GM18517 (cell line): Measurements from ENCODE around the gene IFFO2.
A peak's percentile ranks its signal among the peaks of the same experiment; 100 is the strongest.

Experiments
- ATAC-seq: cut with Tn5 transposase; IDR thresholded peaks from one replicate; pipeline ENCODE4 v1.9.1; 2021; ENCODE audit warnings: mild to moderate bottlenecking, moderate library complexity; ENCODE audit not compliant: unreplicated experiment

IFFO2 gene

DNA sequence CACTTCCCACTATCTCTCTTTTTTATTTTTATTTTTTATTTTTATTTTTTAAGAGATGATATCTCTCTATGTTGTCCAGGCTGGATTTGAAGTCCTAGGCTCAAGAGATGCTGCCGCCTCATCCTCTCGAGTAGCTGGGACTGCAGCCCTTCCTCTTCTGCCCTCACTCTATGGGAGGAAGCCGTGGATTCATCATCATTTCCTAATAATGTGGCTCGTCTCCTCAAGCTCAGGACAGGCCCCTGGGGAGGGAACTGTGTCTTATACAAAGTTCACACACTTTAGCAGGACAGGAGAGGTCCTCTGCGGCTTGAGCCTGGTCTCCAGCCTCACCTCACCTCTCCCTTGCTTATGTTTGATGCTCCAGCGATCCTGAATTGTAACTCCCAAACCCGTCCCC, 16.5 kb upstream of the IFFO2 start:
- no peak for ATAC-seq

DNA sequence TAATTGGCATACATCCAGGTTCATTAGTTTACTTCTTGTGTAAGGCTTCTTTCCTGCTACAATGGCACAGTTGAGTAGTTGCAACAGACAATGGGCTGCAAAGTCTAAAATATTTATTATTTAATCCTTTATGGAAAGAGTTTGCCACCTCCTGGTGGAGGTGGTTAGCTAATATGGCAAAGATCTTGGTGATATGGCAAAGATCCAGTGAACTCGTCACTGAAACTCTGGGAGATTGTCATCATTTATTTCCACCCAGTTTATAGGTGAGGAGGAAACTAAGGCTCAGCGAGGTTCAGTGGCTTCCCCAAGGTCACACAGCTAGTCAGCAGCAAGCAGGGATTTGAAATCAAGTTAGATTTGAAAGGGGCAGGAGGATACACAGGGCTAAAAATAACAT, 16.1 kb upstream of the IFFO2 start:
- no peak for ATAC-seq

DNA sequence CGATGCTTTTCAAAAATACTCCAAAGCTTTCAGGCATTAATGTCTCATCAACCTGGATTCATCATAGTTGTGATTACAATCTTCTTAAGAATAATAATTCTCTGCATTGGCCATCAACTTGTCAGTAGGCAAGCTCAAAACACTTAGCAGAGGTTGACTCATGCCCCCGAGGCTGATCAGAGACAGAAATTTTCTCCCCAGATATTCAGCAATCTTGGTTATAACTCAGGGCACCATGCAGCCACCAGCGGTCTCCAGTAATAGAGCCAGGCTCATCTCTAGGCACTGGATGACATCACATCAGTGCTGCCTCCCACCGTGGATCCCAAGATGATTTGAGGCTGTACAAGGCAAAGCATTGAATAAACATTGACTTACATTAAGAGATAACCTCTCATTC, 14.3 kb upstream of the IFFO2 start:
- ATAC-seq: no peak

DNA sequence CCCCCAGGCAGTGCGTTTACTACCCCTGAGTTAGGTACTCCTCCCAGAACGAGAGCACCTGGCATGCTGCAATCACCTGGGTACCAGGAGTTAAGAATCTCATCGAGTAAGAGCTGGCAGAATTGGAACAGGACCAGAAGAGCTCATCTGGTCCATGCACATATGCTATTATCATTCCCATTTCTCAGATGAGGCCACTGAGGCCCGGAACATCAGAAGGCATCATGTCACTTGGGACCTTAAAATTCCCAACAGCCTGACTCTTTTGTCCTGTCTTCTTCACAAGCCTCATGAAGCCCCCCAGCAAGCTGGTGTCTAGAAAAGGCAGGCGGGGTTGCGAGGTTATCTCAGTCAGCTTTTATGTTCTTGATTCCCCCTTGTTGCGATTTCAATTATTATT, 13.9 kb upstream of the IFFO2 start:
- ATAC-seq: no peak

DNA sequence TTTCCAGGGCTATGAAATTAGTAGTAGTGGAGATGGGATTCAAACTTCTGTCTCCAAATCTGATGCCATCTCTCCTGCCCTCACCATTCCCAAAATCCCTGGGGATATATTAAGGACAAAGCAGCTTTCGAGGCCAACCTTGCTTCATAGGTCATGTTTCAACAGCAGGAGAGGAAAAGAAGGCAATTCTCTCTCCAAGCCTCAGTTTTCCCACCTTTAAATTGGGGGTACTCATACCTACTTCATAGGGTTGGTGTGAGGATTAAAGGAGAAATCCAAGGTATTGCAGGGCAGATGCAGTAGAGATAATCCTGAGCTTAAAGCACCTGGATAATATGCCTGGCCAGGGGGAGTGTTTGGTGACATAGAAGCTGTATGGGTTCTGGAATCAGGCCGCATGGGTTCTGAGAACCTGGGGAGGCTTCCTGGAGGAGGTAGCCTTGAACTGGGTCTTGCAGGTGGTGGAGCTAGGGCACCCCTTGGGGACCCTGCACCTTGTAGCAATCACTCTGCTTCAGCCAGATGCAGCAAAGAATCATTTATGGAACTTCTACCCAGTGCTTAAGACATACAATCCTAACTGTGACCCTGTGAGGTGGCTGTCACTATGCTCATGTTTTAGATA, 10.7 kb upstream of the IFFO2 start:
- no peak for ATAC-seq

DNA sequence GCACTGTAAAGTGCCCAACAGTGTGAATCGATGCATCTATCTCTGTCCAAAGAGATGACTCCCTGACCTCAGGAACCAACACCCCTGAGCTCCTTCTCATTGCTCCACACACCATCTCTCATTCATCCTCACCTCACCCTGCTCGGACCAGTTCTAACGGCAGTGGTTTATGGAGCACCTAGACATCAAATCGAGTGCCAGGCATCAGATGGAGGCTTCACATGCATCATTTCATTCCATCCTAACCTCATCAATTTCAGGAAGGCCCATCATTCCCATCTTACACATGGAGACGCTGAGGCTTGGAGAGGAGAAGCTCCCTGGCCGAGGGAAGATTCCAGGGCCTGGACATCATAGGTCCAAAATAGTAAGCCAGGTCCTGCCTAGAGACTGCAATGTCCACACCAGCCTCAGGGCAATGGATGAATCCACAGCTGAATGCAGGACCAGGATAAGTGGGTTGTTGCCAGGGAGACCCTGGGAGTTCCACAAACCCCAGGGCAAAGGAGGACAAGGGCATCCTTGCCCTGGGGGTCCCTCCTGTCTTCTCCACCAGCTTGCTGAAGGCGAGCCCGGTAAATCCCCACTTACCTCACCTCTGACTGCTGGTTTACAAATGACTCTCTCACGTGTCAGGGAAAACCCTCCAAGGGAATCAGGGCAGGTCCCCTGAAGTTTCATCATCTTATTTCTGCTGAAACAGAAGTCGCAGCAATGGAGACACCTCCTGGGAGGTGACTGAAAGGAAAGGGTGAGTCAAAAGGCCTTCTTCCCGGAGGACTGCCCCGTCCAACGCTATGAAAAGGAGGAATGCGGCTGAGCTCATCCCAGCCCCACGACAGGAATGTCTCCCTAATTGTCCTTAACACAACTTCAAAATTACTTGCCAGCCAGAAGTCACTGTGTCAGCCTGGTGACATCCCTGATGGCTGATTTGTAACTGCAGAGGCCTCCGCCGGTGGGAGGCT, 9.0 kb upstream of the IFFO2 start:
- ATAC-seq: no peak

DNA sequence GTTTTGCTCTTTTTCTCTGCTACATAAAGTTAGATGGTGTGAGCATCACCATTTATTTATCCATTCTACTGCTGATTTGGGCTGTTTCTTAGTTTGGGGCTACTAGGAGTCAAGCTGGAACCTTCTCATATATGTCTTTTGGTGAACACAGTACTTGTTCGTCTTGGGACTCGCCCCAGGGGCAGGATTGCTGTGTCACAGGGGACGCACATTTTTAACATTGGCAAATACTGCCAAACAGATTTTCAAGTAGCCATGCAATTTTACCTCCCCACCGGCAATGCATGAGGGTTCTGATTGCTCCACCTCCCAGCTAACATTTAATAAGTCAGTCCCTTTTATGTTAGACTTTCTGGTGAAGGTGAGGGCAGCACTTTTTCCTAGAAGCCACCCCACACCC, 7.5 kb upstream of the IFFO2 start:
- no peak for ATAC-seq

DNA sequence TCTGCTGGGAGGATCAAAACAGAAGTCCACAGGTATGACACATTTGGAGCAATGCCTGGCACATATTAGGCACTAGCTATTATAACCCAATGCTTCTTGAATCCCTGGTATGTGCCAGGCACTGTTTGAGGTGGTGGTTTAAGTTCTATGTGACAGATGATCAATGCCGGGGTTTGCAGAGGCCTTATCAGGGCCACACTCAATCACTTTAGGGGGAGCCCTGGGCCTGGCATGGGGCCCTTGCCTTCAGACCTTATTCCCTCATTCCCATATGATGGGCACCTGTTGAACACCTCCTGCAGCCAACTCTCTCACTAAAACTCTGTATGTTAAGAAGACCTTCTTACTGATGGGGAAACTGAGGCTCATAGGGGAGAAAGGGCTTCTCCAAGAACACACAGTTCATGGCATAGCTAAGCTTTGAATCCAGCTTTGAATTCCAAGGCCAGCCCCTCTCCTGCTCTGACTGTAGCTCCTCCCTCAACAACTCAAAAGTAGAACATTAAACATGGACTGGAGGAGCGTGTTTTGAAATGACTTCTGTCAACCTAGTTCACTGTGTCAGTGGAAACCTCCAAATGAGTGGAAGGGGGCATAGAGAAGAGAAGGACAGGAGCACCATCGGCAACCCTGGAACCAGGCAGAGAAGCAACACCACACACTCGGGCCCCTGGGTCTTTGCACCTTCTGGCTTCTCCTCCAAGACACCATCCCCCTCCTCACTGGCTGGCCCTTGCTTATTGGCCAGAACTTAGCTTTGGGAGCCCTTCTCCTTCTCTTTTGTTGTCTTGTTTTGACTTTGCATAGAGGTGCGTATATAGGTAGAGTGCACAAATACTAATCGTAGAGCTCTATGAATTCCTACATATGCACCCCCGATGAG, 6.6 kb upstream of the IFFO2 start:
- ATAC-seq: no peak

DNA sequence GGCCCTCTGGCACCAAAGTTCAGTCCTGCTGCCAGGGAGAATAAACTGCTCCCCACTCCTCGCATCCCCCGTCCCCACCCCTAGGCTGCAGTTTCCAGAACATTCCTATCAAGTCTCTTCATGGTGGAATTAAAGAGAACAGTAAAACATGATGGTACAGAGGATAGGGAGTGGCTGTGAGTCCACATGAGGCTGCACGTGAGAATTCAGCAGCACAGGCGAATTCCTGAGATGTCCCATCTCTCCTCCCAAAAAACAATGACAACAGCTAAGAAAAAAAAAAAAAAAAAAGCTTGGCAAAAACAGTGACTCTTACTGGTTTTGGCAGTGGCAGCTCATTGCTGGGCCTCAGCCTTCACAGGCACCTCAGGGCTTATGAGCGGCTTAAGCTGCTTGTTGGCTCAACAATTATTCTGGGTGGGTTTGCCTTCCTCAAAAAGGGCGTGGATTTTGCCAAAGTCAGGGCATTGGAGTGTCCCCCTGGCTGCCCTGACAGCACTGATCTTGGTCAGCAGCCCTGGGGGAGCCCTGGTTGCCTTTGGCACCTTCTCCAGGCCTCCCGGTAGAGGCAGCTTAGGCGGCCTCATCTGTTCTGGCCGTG, 5.7 kb upstream of the IFFO2 start:
- ATAC-seq: no peak

DNA sequence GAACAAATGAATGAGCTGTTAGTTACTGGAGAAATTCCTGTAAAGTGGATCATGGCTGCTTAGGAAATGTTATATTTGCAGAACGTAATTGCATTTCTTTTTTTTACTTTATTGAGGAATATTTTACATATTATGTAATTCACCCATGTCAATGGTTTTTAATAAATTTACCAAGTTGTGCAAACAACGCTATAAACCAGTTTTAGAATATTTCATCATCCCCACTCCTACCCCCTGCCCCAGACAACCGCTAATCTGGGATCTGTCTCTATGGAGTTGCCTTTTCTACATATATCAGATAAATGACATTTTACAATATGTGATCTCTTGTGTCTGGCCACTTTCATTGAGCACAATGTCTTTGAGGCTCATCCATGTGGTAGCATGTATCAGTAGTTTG, 4.3 kb upstream of the IFFO2 start:
- ATAC-seq: no peak

DNA sequence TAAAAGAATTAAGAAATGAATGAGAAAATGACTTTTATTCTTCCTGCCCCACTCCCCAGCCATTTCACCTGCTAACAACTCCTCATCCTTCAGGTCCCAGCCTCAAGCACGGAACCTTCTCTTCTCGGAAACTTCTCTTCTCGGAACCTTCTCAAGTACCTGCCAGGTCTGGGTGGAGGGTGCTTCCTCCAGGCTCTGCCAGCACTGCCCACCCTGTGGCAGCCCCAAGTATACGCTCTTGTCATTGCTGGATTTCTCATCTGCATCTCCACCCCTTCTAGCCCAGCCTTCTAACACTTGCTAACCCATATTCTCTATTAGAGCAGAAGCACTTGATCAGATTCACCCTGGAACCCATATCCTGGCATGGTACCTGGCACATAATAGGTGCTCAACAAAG, 3.9 kb upstream of the IFFO2 start:
- ATAC-seq: no peak

DNA sequence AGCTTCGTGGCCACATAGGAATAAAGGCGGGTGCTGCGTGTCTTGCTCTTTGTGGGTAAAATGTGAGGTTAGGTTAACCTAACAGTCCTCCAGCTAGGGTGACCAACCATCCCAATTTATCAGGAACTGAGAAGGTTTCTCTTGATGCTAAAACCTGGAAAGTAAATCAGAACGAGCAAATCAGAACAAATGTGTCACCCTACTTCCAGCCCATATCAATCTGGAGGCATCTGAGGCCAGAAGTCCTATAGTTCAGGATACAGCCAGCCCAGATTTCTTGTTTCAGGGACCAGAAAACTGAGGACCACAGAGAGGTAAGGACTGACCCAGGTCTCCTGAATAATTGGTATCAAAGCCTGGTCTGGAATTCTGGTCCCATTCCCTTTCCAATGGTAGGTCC, 3.1 kb upstream of the IFFO2 start:
- ATAC-seq: no peak

DNA sequence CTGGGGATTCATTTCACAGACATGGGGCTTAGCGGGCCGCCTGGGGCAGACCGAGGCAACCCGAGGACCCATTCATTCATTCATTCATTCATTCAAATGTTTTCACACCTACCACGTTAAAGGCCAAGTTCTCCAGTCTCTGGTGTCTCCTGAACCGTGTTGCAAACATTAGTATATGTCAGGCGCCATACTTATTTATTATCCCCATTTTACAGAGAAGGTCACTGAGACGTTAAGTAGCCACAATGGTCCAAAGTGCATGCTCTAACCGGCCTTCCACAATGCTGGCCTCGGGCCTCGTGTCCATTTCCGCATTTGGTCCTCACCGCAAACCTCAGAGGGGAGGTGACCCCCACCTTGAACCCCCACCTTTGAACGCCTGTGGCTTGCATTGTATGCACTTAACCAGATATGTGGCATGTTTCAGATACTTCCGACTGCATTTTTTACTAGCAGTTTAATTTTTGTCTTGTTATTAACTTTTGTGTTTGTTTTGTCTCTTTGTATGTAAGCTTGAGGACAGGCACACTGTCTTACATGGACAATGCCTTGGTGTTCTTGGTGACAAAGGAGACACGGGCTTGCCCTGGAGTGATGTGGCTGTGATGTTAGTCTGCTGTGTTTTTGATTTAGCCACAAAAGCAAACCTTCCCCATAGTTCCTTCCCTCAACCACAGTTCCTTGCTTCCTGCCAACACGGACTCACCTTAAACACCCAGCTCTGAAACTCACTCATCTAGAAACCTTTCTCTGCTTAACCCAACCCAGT, 1.2 kb upstream of the IFFO2 start:
- ATAC-seq: no peak

DNA sequence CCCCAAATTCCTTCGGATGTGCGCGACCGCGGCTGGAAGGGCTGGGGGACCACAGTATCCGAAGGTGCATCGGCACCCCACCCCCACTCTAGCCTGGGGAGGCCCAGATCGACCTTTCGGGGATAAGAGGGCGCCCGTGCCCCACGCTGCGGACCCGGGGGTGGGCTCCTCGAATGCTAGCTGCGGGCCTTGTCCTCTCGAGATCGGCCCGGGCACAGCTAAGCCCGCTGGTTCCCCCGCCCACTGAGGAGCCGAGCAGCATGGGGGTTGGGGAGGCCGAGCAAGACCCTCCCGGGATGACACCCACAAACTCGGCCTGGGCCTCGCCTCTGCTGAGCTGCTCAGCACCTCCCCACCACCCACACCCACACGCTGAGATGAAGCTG, 653 bp upstream of the IFFO2 start:
- no peak for ATAC-seq

DNA sequence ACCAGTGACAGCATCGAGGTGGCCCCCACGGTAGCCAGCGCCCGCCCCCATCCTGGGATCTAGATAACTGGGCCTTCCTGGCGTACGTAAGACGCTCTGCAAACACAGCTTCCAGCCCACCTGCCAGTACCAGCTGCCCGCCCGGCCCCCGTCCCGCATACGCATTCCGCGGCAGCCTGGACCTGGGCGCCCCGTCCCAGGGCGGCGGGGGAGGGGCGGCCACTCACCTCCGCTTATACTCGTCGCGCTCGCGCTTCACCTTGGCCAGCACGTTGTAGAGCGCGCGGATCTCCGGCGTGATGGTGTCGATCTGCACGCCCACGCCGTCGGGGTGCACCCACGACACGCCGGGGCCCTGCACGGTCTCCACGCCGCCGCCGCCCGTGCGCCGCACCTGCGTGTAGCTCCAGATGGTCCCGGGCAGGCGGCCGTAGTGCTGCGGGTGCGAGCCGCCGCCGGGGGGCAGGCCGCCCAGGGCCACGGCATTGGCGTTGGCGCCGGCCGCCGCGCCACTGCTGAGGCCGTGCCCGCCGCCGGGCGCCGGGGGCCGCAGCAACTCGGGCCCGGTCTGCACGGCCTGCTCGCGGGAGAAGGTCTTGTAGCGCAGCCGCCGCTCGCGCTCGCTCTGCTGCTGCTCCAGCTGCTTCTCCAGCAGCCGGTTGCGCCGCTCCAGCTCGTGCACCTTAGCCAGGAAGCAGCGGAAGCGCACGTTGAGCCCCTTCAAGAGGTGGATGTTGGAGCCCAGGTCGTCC, 859 bp downstream of the IFFO2 start:
- ATAC-seq: peak; percentile 23

DNA sequence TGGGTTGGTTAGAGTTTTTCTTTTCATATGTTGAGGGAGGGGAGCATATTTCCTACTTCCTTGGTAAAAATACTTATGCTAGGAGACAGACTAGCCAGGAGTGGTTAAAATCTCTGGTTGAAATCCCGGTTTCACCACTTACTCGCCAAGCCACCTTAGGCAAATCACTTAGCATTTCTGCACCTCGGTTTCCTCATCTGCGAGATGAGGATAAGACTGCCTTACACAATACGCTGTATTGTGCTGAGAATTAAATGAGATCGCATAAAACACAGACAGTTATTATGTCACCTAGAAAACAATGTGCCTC, 1.4 kb downstream of the IFFO2 start:
- ATAC-seq: no peak

DNA sequence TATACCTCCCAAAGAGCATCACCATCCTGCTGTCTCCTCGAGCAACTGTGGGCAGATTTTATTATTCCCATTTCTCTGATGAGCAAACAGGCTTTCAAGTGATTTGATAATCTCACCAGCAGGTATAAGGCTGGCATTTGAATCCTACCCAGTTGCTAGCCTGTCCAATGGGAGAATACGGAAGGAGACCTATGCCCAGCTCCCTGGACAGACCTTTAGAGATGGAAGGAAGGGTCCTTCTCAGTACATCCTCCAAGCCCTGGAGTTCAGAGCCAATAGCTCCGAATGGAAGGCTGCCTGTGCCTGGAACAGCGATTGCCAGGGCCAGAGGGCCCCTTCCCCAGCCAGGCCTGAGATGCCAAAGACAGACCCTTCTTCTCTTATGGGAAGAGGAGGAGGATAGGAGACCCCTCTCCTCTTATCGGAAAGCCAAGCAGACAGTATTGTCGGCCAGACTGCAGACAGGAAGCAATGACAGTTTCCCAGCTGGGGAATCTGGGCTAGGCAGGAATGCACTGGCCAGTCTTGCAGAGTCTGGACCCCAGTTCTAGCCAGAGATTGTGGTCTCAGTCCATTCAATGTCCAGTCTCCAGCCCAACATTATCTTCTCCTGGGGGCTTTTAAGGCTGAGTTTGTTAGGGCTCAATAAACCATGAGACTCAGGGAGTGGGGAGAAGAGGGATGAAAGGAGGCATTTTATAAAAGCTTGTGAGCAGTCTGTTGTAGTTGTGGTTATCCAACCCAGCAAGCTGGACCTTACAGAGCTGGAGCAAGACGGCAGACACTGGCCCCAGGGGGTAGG, 2.0 kb downstream of the IFFO2 start:
- ATAC-seq: no peak

DNA sequence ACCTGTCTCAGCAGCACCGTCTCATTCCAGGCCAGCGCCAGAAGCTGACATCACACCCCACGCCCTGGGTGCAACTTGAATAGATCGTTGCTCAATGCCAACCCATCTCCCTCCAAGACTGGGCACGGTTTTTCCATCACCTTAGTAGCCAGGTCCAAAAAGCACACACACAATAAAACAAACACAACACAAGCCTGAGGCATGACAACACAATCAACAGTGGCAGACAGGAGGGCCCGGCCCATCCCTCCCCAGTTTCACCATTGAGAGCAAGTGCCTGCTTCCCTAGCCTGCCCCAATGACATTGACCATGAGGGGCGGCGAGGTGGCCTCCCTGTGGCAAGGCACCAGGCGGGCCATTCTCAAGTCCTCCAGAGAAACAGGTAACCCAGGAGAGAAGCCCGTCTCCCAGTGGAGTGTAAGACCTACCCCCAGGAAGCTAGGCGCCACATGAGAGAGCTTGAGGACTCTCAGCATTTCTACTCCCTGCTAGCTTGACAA, 2.7 kb downstream of the IFFO2 start:
- ATAC-seq: no peak
